Loucy (cell line): ENCODE measurements around the gene CYP4F11.

Experiments
- EZH2phosphoT487 ChIP-seq: fragments of 200-600 bp; IDR thresholded peaks from 2 replicates; pipeline ENCODE4 v1.6.1; 2018; ENCODE audit warnings: antibody characterized with exemption, mild to moderate bottlenecking, moderate library complexity, borderline replicate concordance
- TF ChIP-seq, protein P1 (sequence below): fragments of 200-600 bp; sonication (generic); conservative IDR thresholded peaks from 2 replicates; pipeline ENCODE4 v1.5.1; 2014; ENCODE audit warnings: mild to moderate bottlenecking, antibody characterized with exemption, low read length

DNA sequence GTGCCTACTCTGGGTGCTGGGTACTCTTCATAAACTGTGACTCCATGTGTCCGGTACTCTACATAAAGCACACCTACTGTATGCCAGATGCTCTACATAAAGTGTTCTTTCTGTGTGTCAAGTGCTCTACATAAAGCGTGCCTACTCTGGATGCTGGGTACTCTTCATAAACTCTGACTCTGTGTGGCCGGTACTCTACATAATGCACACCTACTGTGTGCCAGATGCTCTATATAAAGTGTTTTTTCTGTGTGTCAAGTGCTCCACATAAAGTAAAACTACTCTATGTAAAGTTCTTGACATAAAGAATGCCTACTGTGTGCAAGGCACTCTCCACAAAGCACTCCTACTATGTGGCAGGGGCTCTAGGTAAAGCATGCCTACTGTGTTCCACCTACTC is 1.8 kb upstream of the CYP4F11 start:
- TF ChIP-seq, protein P1, sequence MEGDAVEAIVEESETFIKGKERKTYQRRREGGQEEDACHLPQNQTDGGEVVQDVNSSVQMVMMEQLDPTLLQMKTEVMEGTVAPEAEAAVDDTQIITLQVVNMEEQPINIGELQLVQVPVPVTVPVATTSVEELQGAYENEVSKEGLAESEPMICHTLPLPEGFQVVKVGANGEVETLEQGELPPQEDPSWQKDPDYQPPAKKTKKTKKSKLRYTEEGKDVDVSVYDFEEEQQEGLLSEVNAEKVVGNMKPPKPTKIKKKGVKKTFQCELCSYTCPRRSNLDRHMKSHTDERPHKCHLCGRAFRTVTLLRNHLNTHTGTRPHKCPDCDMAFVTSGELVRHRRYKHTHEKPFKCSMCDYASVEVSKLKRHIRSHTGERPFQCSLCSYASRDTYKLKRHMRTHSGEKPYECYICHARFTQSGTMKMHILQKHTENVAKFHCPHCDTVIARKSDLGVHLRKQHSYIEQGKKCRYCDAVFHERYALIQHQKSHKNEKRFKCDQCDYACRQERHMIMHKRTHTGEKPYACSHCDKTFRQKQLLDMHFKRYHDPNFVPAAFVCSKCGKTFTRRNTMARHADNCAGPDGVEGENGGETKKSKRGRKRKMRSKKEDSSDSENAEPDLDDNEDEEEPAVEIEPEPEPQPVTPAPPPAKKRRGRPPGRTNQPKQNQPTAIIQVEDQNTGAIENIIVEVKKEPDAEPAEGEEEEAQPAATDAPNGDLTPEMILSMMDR, result no peak
- no peak for TF ChIP-seq EZH2phosphoT487
